HG03139 (cell line): ENCODE measurements around the gene ADAM15.

ENCODE experiments used
- ATAC-seq: cut with Tn5 transposase; IDR thresholded peaks from one replicate; pipeline ENCODE4 v1.9.1; 2021; ENCODE audit not compliant: unreplicated experiment

The ADAM15 gene, protein sequence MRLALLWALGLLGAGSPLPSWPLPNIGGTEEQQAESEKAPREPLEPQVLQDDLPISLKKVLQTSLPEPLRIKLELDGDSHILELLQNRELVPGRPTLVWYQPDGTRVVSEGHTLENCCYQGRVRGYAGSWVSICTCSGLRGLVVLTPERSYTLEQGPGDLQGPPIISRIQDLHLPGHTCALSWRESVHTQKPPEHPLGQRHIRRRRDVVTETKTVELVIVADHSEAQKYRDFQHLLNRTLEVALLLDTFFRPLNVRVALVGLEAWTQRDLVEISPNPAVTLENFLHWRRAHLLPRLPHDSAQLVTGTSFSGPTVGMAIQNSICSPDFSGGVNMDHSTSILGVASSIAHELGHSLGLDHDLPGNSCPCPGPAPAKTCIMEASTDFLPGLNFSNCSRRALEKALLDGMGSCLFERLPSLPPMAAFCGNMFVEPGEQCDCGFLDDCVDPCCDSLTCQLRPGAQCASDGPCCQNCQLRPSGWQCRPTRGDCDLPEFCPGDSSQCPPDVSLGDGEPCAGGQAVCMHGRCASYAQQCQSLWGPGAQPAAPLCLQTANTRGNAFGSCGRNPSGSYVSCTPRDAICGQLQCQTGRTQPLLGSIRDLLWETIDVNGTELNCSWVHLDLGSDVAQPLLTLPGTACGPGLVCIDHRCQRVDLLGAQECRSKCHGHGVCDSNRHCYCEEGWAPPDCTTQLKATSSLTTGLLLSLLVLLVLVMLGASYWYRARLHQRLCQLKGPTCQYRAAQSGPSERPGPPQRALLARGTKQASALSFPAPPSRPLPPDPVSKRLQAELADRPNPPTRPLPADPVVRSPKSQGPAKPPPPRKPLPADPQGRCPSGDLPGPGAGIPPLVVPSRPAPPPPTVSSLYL

DNA sequence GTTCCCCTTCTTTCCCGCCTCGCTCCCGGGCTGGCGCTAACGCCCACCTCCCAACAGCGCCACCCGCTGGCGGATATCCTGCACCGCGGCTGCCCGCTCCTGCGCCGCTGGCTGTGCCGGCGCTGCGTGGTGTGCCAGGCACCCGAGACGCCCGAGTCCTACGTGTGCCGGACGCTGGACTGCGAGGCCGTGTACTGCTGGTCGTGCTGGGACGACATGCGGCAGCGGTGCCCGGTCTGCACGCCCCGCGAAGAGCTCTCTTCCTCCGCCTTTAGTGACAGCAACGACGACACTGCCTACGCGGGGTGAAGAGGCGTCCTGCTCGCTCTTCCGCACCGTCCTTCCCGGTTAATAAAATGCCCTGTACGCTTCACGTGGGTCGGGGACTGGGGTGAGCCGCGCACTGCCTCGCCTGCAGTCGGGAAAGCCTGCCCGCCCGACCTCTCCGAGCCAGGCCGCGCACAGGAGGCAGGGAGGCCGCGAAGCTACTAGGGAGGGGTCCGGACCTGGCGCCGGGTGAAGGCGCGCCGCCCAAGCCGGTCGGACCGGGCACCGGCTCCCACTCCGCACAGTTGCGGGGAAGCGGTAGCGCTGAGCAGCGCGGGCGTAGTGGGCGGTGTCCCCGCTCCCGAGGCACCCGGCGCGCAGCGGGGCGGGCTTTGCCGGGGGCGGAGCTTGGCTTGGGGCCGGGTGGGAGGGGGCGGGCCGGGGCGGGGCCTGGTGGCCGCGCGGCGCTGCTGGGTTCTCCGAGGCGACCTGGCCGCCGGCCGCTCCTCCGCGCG, at the start of gene ADAM15:
TSS of gene ADAM15 (plus strand) at position 757 of the 782 bp plus-strand sequence. CDS start 71 bp downstream, outside the sequence.
- ATAC-seq = peak; percentile 60

DNA sequence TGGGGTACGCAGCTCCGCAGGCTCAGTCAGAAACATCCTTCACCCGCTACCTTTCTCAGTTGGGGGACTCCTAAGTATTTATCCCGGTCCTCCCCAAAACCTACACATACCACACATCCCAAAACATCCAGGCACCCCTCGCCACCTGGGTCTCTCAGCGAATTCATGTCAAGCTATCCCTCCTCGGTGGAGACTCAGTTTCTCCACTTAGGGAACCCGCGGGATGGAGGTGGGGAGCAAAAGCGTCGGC, 49.8 kb upstream of the ADAM15 start:
- ATAC-seq = no peak

DNA sequence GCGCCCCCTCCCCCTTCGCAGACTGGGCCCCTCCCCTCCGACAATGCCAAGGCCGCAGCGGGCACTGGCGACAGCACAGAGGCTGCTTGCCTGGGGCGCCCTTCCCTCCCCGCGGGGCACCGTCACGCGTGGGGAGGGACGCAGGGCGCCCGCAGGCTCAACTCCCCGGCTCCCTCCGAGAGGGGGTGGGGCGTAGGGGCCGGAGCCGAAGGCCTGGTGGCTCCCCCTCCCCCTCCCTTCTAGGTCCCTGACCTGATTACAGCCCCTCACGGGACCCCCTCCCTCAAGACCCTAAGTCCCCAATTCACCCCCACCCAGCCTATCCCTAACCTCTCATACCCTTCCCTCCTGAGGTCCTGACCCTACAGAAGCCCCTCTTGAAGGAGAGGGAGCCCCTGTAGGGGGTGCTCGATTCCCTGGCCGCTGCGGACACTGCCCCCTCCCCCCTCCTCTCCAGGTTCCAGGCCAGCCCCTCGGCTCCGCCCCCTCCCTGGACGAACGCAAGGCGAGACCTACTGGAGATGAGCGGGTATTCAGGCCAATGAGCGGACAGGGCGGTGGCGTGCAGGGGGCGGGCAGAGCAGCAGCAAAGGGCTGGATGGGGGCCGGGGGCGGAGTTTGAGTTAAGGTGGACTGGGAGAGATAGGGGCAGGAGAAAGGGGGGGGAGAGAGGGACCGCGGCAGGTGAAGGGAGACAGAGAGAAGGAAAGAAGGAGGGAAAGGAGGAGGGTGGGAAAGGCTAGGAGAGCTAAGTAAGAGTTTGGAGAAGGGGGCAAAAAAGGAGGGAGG, 49.2 kb upstream of the ADAM15 start:
- ATAC-seq = peak; percentile 52

DNA sequence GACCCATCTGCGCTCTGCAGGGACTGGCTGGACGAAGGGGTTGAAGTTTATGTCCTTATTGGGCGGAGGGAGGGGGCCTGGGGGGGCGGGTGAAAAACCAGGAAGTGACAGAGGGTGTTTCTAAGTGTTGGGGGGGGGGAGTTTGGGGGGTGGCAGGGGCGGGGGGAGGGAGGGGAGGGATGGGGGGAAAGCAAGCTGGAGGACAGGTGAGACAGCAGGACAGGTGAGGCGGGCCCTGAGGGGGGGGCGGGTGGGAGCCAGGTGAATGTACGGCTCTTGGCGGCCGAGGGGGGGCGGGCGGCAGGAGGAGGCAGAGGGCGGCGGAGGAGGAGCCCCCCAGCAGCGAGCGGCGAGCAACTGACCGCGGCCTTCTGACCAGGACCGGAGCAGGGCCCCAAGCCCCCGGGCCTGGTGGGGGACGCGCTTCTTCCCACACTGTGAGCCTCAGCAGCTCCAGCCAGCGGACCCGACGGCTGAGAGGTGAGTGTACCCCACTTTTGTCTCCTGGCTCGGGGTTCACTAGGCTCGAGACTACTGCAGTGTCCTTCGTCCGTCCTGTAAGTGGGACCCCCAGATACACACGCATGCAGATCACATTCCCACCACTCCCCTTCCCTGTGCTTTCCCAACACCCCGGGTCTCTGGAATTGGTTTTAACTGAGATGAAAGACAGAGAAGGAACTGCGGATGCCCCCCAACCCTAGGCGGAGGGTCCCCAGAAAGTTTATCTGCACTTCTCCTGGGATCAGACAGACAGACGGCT, 48.5 kb upstream of the ADAM15 start, which contains the start of gene ZBTB7B:
TSS of gene ZBTB7B (plus strand) at position 339 of the 763 bp plus-strand sequence. CDS start 11,859 bp downstream, outside the sequence.
- ATAC-seq = no peak

DNA sequence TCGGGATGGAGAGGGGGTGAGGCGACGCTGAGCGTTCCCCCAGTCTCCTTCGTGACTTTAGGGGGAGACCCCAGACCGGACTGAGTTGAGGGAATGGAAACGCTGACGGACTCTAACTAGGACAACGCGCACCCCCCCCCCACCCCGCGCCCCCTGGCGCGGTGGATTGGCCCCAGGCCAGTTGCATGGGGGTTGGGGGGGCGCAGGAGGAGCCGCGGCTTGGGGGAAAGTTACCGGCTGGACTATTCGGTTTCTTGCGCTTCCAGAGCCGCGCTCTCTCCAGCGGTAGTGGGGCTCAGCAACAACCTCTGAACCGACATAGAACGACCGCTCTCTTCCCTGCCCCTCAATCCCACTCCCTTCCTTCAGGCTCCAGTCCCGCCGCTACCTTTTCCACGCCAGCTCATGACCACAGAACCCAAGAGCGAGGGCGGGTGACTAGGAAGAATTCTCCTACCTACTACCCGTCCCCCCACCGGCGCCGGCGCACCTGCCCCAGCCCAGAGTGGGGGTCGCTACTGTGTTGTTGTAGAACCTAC, 47.8 kb upstream of the ADAM15 start:
- no peak for ATAC-seq

DNA sequence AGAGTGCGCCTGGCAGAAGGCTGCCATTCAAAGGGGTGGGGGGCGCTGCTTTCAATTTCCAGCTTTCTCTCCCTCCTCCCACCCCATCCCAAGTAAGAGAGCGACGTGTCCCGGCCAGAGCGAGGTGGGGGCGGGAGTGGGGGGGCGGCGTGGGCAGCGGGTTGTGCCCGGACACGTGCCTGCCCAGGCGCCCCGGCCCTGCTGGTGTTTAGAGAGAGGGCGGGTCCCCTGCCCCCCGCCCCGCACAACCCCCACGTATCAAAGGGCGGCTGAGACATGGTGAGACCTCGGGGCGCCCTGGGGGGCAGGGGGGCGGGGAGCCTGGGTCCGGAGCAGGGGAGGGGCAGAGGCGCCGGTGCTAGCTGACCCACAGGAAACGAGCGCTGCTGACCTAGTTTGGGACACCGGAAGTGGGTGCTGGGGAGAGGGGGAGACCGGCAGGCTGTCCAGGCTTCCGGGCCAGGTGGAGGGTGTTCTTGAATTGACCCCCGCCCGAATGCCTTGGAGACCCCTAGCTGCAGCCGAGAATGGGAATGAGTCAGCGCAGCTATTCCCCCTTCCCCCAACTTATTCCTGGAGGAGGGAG, 47.3 kb upstream of the ADAM15 start:
- ATAC-seq = no peak

DNA sequence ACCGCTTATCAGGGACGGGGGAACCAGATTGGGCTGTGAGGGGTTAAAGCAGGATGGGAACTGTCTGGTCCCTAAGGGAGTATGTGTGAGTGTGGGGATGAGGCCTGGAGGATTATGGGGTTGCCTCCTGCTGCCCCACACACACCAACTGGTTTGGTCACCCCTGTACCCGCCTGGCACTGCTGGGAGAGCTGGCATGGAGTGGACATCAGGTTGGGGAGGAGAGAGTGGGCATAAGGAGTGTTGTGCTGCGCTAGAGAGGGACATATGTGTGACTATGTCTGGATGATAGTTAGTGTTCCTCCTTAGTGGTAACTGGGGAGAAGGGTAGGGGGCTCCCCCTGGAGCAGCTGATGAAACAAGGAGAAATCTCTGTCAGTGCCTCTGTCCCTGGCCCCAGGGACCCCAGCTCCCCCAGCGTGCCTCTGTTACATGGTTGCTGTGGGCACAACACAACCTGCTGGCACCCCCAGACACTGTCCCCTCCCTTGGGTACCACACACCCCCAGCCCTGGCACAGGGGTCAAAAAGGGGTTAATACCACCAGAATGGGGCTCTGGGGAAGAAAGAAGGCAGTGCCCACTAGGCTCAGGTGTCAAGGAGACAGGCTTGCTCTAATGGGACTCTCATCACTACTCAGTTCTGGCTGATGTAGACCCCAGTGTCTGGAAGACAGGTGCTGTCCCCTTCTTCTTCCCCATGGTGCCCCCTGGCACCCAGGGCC, 46.6 kb upstream of the ADAM15 start:
- no peak for ATAC-seq

DNA sequence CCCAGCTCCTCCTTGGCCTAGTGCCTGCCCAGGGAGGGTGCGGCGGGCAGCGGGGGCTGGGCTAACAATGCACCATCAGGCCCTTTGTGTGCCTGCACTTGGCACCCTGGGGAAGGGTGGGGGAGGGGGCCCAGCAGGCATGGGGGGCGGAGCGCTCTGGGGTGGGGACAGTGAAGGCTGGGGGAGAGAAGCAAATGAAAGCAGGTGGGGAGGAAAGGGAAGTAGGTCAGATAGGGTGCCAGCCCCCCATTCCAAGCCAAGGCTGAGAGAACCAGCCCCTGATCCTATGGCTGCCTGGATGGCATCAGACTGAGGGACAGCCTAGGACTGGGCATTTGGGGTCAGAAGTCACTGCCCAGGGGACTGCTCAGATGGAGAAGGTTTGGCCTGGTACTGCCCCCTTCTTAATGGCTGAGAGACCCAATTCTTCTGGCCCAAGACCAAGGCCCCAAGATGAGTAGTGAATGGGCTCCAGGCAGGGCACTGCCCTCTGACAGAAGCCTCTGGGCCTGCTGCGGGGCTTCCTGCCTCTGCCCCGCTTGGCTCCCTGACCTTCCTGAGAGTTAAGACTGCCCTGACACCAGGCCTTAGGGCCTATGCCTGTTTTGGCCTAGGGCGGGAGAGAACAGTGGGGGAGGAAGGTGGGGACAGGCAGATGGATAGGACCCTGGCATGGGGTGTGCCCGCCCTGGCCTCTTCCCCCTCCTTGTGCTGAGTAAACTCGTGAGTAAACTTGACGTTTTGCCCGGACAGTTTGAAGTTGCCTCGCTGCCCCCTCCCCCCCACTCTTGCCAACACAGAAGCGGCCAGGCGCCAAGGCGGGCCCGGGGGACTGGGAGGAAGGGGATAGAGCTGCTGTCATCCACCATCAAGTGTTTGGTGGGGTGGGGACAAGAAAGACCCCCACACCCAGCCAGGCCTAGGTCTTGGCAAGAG, 45.8 kb upstream of the ADAM15 start:
- no peak for ATAC-seq

DNA sequence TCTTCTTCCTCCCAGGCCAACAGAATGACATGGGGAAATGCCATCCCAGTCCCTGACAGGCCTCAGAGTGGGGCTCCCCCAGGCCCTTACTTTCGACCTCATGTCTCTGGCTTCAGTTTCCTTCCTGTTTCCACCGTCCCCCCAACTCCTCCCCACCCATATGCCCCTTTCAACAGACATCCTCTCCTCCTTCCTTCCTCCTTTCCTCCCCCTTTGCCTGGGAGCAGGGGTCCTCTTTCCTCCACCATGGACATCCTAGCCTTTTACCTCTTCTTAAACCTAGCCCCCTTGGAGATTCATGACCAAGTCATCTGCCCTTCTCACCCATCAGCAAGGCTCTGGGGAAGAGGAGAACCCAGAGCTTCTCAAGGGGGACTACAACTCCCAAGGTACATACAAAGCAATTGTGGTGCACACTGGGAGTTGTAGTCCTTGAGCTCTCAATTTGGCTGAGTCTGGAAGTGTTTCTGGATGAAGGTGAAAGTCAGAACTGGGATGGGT, 44.5 kb upstream of the ADAM15 start:
- ATAC-seq = no peak

DNA sequence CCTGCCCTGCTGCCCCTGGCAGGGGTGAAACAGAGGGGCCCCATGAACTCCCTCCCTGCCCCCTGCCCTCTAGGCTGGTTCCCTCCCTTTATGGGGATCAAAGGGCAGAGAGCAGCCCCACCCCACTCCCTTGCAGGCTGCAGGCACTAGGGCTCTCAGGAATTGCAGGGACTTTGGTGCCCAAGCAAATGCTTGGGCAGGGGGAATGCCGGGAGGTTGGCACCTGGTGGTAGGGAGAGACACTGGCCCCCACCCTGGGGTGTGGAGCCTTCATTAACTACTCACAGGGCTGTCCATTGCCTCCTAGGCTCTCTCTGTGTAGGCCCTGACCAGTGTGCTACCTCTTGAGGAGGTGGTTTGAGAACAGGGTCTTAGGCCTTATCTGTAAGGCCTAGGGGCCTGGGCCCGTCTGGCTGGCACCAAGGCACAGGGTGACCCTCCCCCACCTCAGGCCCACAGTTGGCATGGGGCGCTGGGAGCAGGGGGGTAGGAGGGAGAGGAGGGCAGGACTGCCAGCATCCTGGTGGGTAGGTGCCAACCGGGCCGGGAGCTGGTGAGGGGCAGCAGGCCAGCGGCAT, 43.8 kb upstream of the ADAM15 start:
- ATAC-seq = no peak

DNA sequence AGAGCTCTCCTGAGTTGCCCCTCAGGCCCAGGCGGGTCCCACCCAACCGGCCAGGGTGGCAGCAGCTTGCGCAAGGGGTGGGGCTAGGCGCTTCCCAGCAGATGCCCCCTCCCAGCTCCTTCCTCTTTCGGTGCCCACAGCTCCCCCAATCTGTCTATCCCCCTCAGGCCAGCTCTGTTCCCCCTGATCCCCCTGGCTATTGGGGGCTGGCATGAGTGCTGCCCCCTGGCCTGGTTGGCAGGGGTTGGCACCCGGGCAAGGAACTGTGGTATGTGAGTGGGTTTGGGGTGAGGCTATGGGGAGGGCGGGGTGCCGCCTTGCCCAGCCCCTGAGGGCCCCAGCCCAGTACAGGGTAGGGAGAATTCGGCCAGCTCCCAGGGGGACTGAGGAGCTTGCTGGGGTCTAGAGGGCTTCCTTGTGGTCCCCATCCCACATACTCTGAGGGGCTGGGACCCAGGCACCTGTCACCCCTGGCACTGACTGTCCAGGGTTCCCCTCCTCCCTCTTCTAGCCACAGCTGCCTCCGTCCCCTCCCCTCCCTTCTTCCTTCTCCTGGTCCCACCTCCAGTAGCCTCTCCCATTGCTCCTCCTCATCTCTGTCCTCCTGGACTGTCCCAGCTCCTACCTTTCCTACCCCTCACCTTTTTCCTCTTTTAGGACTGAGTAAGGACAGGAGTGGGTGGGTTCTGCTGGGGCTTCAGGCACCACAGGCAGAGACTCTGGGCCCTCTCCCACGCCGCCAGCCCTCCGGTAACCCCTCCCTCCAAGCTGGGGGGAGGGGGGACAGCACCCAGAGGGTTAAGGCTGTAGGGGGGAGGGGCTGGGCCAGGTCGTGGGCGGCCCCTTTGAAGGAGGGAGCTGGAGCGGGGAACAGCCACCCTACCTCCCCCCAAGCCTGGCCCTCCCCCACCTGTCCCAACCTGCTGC, 42.8 kb upstream of the ADAM15 start:
- no peak for ATAC-seq

DNA sequence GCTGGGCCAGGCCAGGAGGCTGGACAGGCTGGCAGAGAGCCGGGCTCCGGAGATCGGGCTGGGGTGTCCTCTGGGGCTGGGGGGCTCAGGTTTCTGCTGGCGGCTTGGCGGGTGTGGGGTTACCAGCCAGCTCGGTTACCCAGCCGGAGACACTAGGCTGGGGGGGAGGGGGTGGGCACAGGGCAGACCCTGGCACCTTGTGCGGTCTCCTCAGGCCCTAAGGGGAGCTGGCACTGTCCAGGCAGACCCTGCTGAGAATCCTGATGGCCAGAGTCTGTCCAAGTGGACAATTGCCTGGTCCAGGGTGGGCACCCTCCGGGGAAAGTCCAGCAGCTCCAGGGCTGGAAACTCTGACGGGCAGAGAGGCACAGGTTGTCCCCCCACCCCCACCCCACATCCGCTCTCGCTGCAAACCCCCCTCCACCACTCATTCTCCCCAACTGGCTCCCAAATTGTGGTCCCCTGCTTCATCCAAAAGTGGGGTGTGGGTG, 41.9 kb upstream of the ADAM15 start:
- ATAC-seq = no peak

DNA sequence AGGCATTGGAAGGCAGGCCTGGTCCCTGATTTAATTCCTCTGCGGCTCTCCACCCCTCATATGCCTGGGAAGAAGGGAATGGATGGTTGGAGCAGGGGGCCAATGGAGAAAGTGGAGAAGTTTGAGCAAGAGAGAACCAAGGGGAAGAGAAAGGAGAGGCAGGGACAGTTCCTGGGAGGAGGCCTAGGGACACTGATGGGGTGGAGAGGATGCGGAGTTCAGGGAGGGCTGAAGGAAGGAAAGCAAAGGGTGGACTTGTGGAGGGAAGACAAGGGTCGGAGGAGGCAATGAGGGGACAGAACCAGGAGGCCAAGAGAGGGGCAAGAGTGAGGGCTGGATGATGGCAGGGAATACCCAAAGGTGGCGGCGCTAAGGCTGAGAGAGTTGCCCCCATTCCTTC, 41.4 kb upstream of the ADAM15 start:
- no peak for ATAC-seq

DNA sequence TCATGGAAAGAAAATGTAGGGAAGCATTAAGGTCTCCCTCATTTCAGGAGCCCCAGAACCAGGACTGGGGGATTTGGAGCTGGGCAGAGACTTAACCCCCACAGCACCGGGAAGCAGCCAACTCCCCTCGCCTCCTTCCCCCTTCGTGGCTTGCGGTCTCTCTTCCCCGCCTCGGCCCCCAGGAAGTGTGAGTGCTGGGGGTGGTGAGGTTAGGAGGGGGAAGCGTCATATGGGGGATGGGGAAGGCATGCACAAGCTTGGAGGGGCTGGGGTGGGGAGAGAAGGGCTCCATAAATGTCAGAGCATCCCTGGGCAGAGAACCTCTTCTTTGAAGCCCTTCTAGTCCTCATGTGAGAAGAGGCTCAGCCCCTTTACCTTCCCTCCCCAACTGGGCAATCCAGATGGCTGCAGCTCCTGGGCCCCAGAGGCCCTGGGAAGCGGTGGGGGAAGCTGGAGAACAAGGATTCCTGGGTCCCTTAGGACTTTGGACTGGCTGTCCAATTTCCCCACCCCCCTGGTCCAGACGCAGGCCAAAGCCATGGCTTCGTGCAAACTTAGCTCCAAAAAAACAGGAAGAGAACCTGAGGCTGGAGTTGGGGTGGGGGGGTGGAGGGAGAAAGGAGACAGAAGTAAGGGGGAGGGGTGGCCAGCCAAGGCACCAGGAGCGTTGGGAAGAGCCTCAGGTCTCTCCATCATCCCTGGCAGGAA, 40.8 kb upstream of the ADAM15 start:
- ATAC-seq = no peak

DNA sequence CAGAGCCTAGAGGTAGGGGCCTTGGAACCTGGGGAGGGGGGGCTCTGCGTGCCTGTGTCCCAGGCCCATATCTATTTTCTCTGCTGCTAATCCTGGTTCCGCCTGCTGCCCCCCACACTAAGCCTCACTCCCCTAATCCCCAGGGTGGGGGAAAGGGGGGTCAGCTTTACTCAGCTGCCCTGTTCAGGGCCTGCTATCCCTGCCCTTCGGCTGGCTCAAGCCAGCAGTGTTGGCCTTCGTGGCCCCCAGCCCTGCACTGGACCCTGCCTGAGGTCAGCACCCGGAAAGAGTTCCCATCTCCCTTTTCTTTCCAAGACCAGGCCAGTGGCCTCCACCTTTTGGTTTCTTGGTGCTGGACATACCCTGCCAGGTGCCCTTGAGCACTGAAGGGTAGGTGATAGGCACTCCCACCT, 40.1 kb upstream of the ADAM15 start:
- ATAC-seq = no peak
